Karpas-422 (cell line): ENCODE results near the gene ZNF580. TPM values are rescaled to one million over a fixed set of nuclear protein-coding genes. Genes with fewer than 3 reads are reported as not detected.

Experiments
- DNase-seq: peaks from one replicate; pipeline ENCODE4 v3.0.0-alpha.2; 2015
- H2AFZ ChIP-seq: fragments of 200-600 bp; sonication (generic); 2 replicates; pipeline ENCODE4 v1.6.1; 2014; ENCODE audit warnings: antibody characterized with exemption, low read length, mixed read lengths
- H3K27ac ChIP-seq: fragments of 200-600 bp; sonication (generic); 2 replicates; pipeline ENCODE4 v1.5.1; 2014; ENCODE audit warnings: mild to moderate bottlenecking, low read length, moderate library complexity
- H3K27me3 ChIP-seq: fragments of 200-600 bp; sonication (generic); 2 replicates; pipeline ENCODE4 v1.6.1; 2014; ENCODE audit warnings: low read length, mixed read lengths
- H3K36me3 ChIP-seq: fragments of 200-600 bp; sonication (generic); 2 replicates; pipeline ENCODE4 v1.6.1; 2014; ENCODE audit warnings: low read length, mixed read lengths; ENCODE audit not compliant: insufficient read depth
- H3K4me1 ChIP-seq: fragments of 200-600 bp; sonication (generic); 2 replicates; pipeline ENCODE4 v1.6.1; 2014; ENCODE audit warnings: mild to moderate bottlenecking, low read length, mixed read lengths
- H3K4me2 ChIP-seq: fragments of 200-600 bp; sonication (generic); 2 replicates; pipeline ENCODE4 v1.6.1; 2014; ENCODE audit warnings: low read length, low read depth, mild to moderate bottlenecking; ENCODE audit not compliant: poor library complexity, severe bottlenecking
- H3K4me3 ChIP-seq: fragments of 200-600 bp; sonication (generic); 2 replicates; pipeline ENCODE4 v1.5.1; 2014; ENCODE audit warnings: mild to moderate bottlenecking, antibody characterized with exemption, low read length, mixed read lengths
- H3K79me2 ChIP-seq: fragments of 200-600 bp; sonication (generic); 2 replicates; pipeline ENCODE4 v1.6.1; 2014; ENCODE audit warnings: mild to moderate bottlenecking, low read length, mixed read lengths
- H3K9ac ChIP-seq: fragments of 200-600 bp; sonication (generic); 2 replicates; pipeline ENCODE4 v1.6.0; 2014; ENCODE audit warnings: low read length
- H3K9me2 ChIP-seq: fragments of 200-600 bp; sonication (generic), shearing (Covaris generic); replicated peaks from 2 replicates; pipeline ENCODE4 v1.6.0; 2014; ENCODE audit warnings: mild to moderate bottlenecking, low read length, moderate library complexity; ENCODE audit not compliant: insufficient read depth
- H3K9me3 ChIP-seq: fragments of 300-700, 200-600 bp; sonication (generic); 2 replicates; pipeline ENCODE4 v1.6.1; 2014; ENCODE audit warnings: low read length, mixed read lengths
- H4K20me1 ChIP-seq: fragments of 200-600 bp; sonication (generic); 2 replicates; pipeline ENCODE4 v1.6.1; 2014; ENCODE audit warnings: mild to moderate bottlenecking, antibody characterized with exemption, low read length, low read depth; ENCODE audit not compliant: insufficient read depth
- total RNA-seq: library from RNA; depleted of rRNA; stranded (reverse); fragments of >200 nt; shearing (Covaris generic); gene quantifications from 2 replicates; pipeline ENCODE4 v1.2.3, GENCODE V29; 2014; ENCODE audit warnings: low replicate concordance

ZNF580 gene
- total RNA-seq, 1 experiment from 2014 or later: 47.5 TPM

GRCh38 chr19:55661826-55662225, 21.0 kb downstream of the ZNF580 start:
- no peaks in the 10 kb centered on the region for H3K27me3 ChIP-seq
- H3K9ac ChIP-seq: no peak overlapping the region
- no peak for DNase-seq
- H3K4me2 ChIP-seq: no peak overlapping the region
- H3K9me3 ChIP-seq: no peaks in the 10 kb centered on the region
- peaks cover 20% of the 10 kb centered on the region for H3K4me1 ChIP-seq
- no peaks in the 10 kb centered on the region for H3K9me2 ChIP-seq
- no peak overlapping the region for H3K27ac ChIP-seq
- H3K36me3 ChIP-seq: peaks cover 74% of the 10 kb centered on the region
- H2AFZ ChIP-seq: no peak overlapping the region
- H4K20me1 ChIP-seq: peaks cover 89% of the 10 kb centered on the region
- no peak overlapping the region for H3K4me3 ChIP-seq
- peaks cover 92% of the 10 kb centered on the region for H3K79me2 ChIP-seq

GRCh38 chr19:55663846-55664536, 23.2 kb downstream of the ZNF580 start:
- H3K9ac ChIP-seq: no peak overlapping the region
- H3K79me2 ChIP-seq: peaks cover 84% of the 10 kb centered on the region
- no peak for DNase-seq
- H2AFZ ChIP-seq: no peak overlapping the region
- H4K20me1 ChIP-seq: peaks cover 85% of the 10 kb centered on the region
- H3K9me3 ChIP-seq: no peaks in the 10 kb centered on the region
- no peaks in the 10 kb centered on the region for H3K4me1 ChIP-seq
- H3K36me3 ChIP-seq: peaks cover 67% of the 10 kb centered on the region
- no peak overlapping the region for H3K27ac ChIP-seq
- H3K4me2 ChIP-seq: no peak overlapping the region
- H3K4me3 ChIP-seq: no peak overlapping the region
- H3K27me3 ChIP-seq: no peaks in the 10 kb centered on the region
- no peaks in the 10 kb centered on the region for H3K9me2 ChIP-seq

GRCh38 chr19:55666343-55667005, 25.7 kb downstream of the ZNF580 start:
- no peak overlapping the region for H3K4me3 ChIP-seq
- H3K9me2 ChIP-seq: no peaks in the 10 kb centered on the region
- H3K9me3 ChIP-seq: no peaks in the 10 kb centered on the region
- no peak overlapping the region for H3K4me2 ChIP-seq
- peaks cover 14% of the 10 kb centered on the region for H3K4me1 ChIP-seq
- no peak for DNase-seq
- no peaks in the 10 kb centered on the region for H3K27me3 ChIP-seq
- H2AFZ ChIP-seq: no peak overlapping the region
- peaks cover 84% of the 10 kb centered on the region for H4K20me1 ChIP-seq
- peaks cover 57% of the 10 kb centered on the region for H3K36me3 ChIP-seq
- peaks cover 82% of the 10 kb centered on the region for H3K79me2 ChIP-seq
- H3K9ac ChIP-seq: no peak overlapping the region
- no peak overlapping the region for H3K27ac ChIP-seq

GRCh38 chr19:55667006-55667381, 26.2 kb downstream of the ZNF580 start:
- DNase-seq: no peak
- Histone ChIP-seq H3K4me2 (no peak overlapping the region), H3K4me3 (no peak overlapping the region), H3K4me1 (peaks cover 19% of the 10 kb centered on the region), H3K27ac (no peak overlapping the region), H3K9me3 (no peaks in the 10 kb centered on the region), H3K79me2 (peaks cover 81% of the 10 kb centered on the region), H3K9ac (no peak overlapping the region), H3K27me3 (no peaks in the 10 kb centered on the region), H4K20me1 (peaks cover 80% of the 10 kb centered on the region), H2AFZ (no peak overlapping the region), H3K9me2 (no peaks in the 10 kb centered on the region), H3K36me3 (peaks cover 55% of the 10 kb centered on the region)

- Histone ChIP-seq H3K27me3 (no peaks in the 10 kb centered on the region), H3K9me3 (no peaks in the 10 kb centered on the region), H4K20me1 (peaks cover 81% of the 10 kb centered on the region), H3K79me2 (peaks cover 82% of the 10 kb centered on the region), H3K9me2 (no peaks in the 10 kb centered on the region), H3K4me2 (no peak overlapping the region), H3K36me3 (peaks cover 57% of the 10 kb centered on the region), H3K9ac (no peak overlapping the region), H2AFZ (no peak overlapping the region), H3K4me1 (peaks cover 24% of the 10 kb centered on the region), H3K4me3 (no peak overlapping the region), H3K27ac (no peak overlapping the region)
- no peak for DNase-seq
These were observed 26.7 kb downstream of the ZNF580 start for GRCh38 chr19:55667511-55667910.

- Histone ChIP-seq H3K9me2 (no peaks in the 10 kb centered on the region), H3K9ac (no peak overlapping the region), H2AFZ (no peak overlapping the region), H3K27me3 (no peaks in the 10 kb centered on the region), H3K79me2 (peaks cover 80% of the 10 kb centered on the region), H3K27ac (no peak overlapping the region), H3K36me3 (peaks cover 53% of the 10 kb centered on the region), H3K4me3 (no peak overlapping the region), H4K20me1 (peaks cover 80% of the 10 kb centered on the region), H3K4me2 (no peak overlapping the region), H3K9me3 (no peaks in the 10 kb centered on the region), H3K4me1 (peaks cover 29% of the 10 kb centered on the region)
- DNase-seq: no peak
These were observed 27.2 kb downstream of the ZNF580 start for GRCh38 chr19:55667958-55668357.

- Histone ChIP-seq H3K4me2 (no peak overlapping the region), H3K9me3 (no peaks in the 10 kb centered on the region), H3K4me1 (peaks cover 37% of the 10 kb centered on the region), H3K9ac (no peak overlapping the region), H3K79me2 (peaks cover 80% of the 10 kb centered on the region), H3K27ac (no peak overlapping the region), H2AFZ (no peak overlapping the region), H3K27me3 (no peaks in the 10 kb centered on the region), H4K20me1 (peaks cover 80% of the 10 kb centered on the region), H3K9me2 (no peaks in the 10 kb centered on the region), H3K36me3 (peaks cover 45% of the 10 kb centered on the region), H3K4me3 (no peak overlapping the region)
- DNase-seq: no peak
These were observed 28.0 kb downstream of the ZNF580 start for GRCh38 chr19:55668603-55669348.
